Subcutaneous adipose tissue (tissue), 4 donors: Measurements from ENCODE around the gene SRBD1. TPM values are rescaled to one million over a fixed set of nuclear protein-coding genes. Genes with fewer than 3 reads are reported as not detected.

Source experiments
- CTCF ChIP-seq: fragments of 450-650 bp; IDR thresholded peaks from one replicate; pipeline ENCODE4 v1.5.1; 2016; ENCODE audit warnings: low read depth, mild to moderate bottlenecking, control low read depth, antibody characterized with exemption, moderate library complexity
- small RNA-seq: library from RNA; depleted of rRNA; stranded (forward); fragments of <200 nt; gene quantifications from one replicate; pipeline ENCODE3, GENCODE V24; 2016
- total RNA-seq, 4 donors: library from RNA; depleted of rRNA; stranded (reverse); fragments of >200 nt; gene quantifications; one replicate each; pipeline ENCODE4 v1.1.0, GENCODE V29; 2016

The SRBD1 gene
- total RNA-seq, 4 donors from 2014 or later = 20.3 to 28.0 (median 23.5) TPM

DNA sequence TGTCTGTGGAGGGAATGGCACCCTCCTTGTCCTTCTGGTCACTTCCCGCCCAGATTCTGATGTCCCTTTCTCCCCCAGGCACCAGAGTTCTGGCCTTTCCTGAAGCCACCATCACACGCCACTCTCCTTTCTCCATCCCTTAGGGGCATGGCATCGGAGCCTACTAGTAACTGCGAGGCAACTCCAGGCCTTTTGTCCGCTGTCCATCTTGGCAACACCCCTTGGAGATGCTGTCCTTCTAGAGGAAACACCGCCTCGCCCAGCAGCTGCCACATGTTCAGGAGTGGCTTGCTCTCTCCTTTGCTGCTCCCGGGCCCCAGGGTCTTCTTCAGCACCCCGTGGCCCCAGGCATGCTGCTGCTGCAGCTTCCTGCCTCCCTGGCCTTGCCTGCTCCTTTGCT is 267.0 kb downstream of the SRBD1 start:
- TF ChIP-seq CTCF = no peak

DNA sequence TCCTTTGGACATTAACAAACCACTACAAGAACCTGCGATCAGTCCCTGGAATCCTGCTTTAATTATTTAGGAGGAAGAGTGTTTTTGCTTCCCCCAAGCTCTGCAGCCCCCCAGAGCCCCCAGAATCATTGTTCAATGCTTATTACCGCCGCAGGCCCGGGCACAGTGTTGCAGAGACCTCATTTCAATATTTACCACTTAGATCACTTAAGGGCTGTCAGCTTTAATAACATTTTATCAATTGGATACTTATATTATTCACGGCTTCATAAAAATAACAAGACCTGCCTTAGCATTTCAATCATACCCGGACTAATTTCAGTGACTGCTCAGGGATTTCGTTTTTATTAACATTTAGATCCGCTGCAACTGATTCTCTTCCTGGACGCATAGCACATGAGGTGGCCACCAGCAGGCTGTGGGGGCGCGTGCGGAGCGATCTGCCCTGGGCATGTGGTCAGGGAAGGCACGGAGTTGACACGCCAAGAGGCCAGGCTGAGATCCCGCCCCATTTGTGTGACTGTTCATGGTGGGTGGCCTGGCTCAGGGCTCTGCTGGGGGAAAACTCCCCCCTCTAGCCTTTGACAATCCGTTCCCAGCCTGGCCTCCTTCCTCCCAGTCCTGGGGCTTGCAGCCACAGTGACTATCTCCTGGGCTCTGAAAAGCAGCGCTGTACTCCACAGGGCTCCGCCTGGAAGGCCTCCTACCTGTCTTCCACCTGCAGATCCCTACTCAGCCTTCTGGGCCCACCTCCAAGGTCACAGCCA is 267.6 kb downstream of the SRBD1 start:
- TF ChIP-seq CTCF = no peak

DNA sequence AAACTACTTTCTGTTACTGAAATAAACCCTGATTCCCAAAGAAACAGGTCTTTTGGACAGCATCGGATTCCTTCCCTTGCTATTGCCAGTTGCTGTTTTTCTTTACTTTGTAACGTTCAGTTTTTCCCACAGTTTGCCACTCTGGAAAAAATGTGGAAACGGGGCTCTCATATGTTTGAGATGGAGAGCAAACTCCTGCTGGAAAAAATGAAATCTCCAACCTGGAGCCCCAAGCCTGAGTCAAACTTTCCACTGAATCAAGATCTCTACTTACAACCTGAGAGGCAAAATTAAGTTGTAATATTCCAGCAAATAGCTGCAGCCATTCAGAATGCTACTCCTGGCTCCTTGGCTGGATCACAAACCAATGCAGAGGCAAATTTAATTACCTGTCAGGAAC is 270.7 kb downstream of the SRBD1 start:
- TF ChIP-seq CTCF = no peak

GRCh38 chr2:45339253-45339652 is 271.8 kb downstream of the SRBD1 start:
- no peak for TF ChIP-seq CTCF

Small RNA genes lying within 50 kb of the gene (small RNA-seq; reads per million reads assigned to genes)
- gene RN7SL414P = not detected

Other genes starting within 250 kb of the SRBD1 start
- 10 to 100 TPM; 10.9 to 19.6 (median 14.9) TPM for gene PRKCE, start 40.4 kb upstream of the SRBD1 start, total RNA-seq